H9 (cell line): Measurements from ENCODE around the gene TENM4. TPM values are rescaled to one million over a fixed set of nuclear protein-coding genes. Genes with fewer than 3 reads are reported as not detected.

Source experiments
- DNase-seq: peaks from one replicate; pipeline ENCODE4 v3.0.0-alpha.2; 2017
- H2AFZ ChIP-seq: one replicate; pipeline ENCODE4 v1.6.1; 2013; ENCODE audit warnings: mild to moderate bottlenecking, low read length, control low read depth, moderate library complexity
- H2AK5ac ChIP-seq: 2 replicates; pipeline ENCODE4 v1.6.1; 2013; ENCODE audit warnings: low read length, control low read depth, mixed read lengths; ENCODE audit not compliant: insufficient read length
- H2BK120ac ChIP-seq: one replicate; pipeline ENCODE4 v1.6.1; 2013; ENCODE audit warnings: low read depth, mild to moderate bottlenecking, low read length, control low read depth, inconsistent platforms; ENCODE audit not compliant: poor library complexity, severe bottlenecking
- H2BK12ac ChIP-seq: 2 replicates; pipeline ENCODE4 v1.6.1; 2013; ENCODE audit warnings: low read length, control low read depth, mixed read lengths, low read depth; ENCODE audit not compliant: insufficient read length
- H2BK15ac ChIP-seq: 2 replicates; pipeline ENCODE4 v1.6.1; 2013; ENCODE audit warnings: low read depth, low read length, control low read depth
- H2BK20ac ChIP-seq: one replicate; pipeline ENCODE4 v1.6.1; 2013; ENCODE audit warnings: low read depth, mild to moderate bottlenecking, low read length, control low read depth, inconsistent platforms; ENCODE audit not compliant: poor library complexity, severe bottlenecking
- H2BK5ac ChIP-seq: 2 replicates; pipeline ENCODE4 v1.6.1; 2013; ENCODE audit warnings: low read length, control low read depth, mixed read lengths; ENCODE audit not compliant: insufficient read length
- H3K14ac ChIP-seq: 2 replicates; pipeline ENCODE4 v1.6.1; 2013; ENCODE audit warnings: low read length, control low read depth; ENCODE audit not compliant: insufficient read depth
- H3K18ac ChIP-seq: 2 replicates; pipeline ENCODE4 v1.6.1; 2013; ENCODE audit warnings: low read depth, mild to moderate bottlenecking, mixed read lengths, low read length, control low read depth; ENCODE audit not compliant: insufficient read length
- H3K23ac ChIP-seq: 2 replicates; pipeline ENCODE4 v1.6.1; 2013; ENCODE audit warnings: low read length, control low read depth, mixed read lengths, low read depth; ENCODE audit not compliant: insufficient read length
- H3K23me2 ChIP-seq: 2 replicates; pipeline ENCODE4 v1.6.1; 2013; ENCODE audit warnings: low read depth, mild to moderate bottlenecking, mixed read lengths, low read length, control low read depth; ENCODE audit not compliant: insufficient read length, poor library complexity, severe bottlenecking
- H3K27ac ChIP-seq: 2 replicates; pipeline ENCODE4 v1.5.1; 2013; ENCODE audit warnings: low read length, control low read depth, mixed read lengths, low read depth; ENCODE audit not compliant: insufficient read length
- H3K27me3 ChIP-seq: 2 replicates; pipeline ENCODE4 v1.6.1; 2013; ENCODE audit warnings: low read length, control low read depth, inconsistent platforms; ENCODE audit not compliant: insufficient read depth
- H3K4ac ChIP-seq: 2 replicates; pipeline ENCODE4 v1.6.1; 2013; ENCODE audit warnings: low read depth, mild to moderate bottlenecking, control low read depth, inconsistent platforms, low read length, moderate library complexity
- H3K4me1 ChIP-seq: 2 replicates; pipeline ENCODE4 v1.6.1; 2013; ENCODE audit warnings: low read length, control low read depth, inconsistent platforms; ENCODE audit not compliant: insufficient read depth
- H3K4me2 ChIP-seq: 2 replicates; pipeline ENCODE4 v1.6.1; 2013; ENCODE audit warnings: low read length, control low read depth, mixed read lengths; ENCODE audit not compliant: insufficient read length, insufficient read depth
- H3K56ac ChIP-seq: 2 replicates; pipeline ENCODE4 v1.6.1; 2013; ENCODE audit warnings: low read depth, mild to moderate bottlenecking, mixed read lengths, low read length, control low read depth; ENCODE audit not compliant: insufficient read length
- H3K79me1 ChIP-seq: 2 replicates; pipeline ENCODE4 v1.6.1; 2013; ENCODE audit warnings: low read depth, mild to moderate bottlenecking, moderate library complexity, low read length, control low read depth, inconsistent platforms; ENCODE audit not compliant: insufficient read depth, poor library complexity, severe bottlenecking
- H3K79me2 ChIP-seq: 2 replicates; pipeline ENCODE4 v1.6.1; 2013; ENCODE audit warnings: low read length, control low read depth, inconsistent platforms; ENCODE audit not compliant: insufficient read depth
- H3K9ac ChIP-seq: 2 replicates; pipeline ENCODE4 v1.6.1; 2013; ENCODE audit warnings: low read length, control low read depth, mixed read lengths; ENCODE audit not compliant: insufficient read length; ENCODE audit errors: extremely low read depth
- H3K9me3 ChIP-seq: one replicate; pipeline ENCODE4 v1.6.1; 2013; ENCODE audit warnings: low read depth, low read length, inconsistent platforms; ENCODE audit not compliant: control insufficient read depth
- H3T11ph ChIP-seq: one replicate; pipeline ENCODE4 v1.6.1; 2013; ENCODE audit warnings: mild to moderate bottlenecking, low read length, control low read depth, inconsistent platforms
- H4K20me1 ChIP-seq: one replicate; pipeline ENCODE4 v1.6.1; 2013; ENCODE audit not compliant: control insufficient read depth, insufficient read length, insufficient read depth
- H4K5ac ChIP-seq: 2 replicates; pipeline ENCODE4 v1.6.1; 2013; ENCODE audit warnings: low read depth, mild to moderate bottlenecking, mixed read lengths, low read length, control low read depth; ENCODE audit not compliant: insufficient read length
- H4K8ac ChIP-seq: replicated peaks from 2 replicates; pipeline ENCODE4 v1.6.1; 2013; ENCODE audit warnings: low read length, control low read depth, mixed read lengths, low read depth; ENCODE audit not compliant: insufficient read length
- H4K91ac ChIP-seq: 2 replicates; pipeline ENCODE4 v1.6.1; 2013; ENCODE audit warnings: low read depth, mild to moderate bottlenecking, moderate library complexity, mixed read lengths, low read length, control low read depth; ENCODE audit not compliant: insufficient read length
- H3K27ac Mint-ChIP-seq, 3 experiments: 2 replicates in 2 of 3; 3 replicates in 1 of 3; pipeline ENCODE4 v1.8.0; 2020 to 2021; ENCODE audit warnings: mixed read lengths in 3 of 3, mild to moderate bottlenecking in 1 of 3, moderate library complexity in 1 of 3
- H3K27me3 Mint-ChIP-seq: 2 replicates; pipeline ENCODE4 v1.8.0; 2021; ENCODE audit warnings: low read depth, mild to moderate bottlenecking, moderate library complexity, mixed read lengths
- H3K36me3 Mint-ChIP-seq, 3 experiments: 2 replicates in 2 of 3; 3 replicates in 1 of 3; pipeline ENCODE4 v1.8.0; 2020 to 2021; ENCODE audit warnings: low read depth in 3 of 3, mixed read lengths in 3 of 3; ENCODE audit not compliant: insufficient read depth in 1 of 3
- H3K4me1 Mint-ChIP-seq, 2 experiments: 2 replicates each; pipeline ENCODE4 v1.8.0; 2020; ENCODE audit warnings: mixed read lengths in 2 of 2
- H3K4me3 Mint-ChIP-seq, 2 experiments: 2 replicates in 1 of 2; 3 replicates in 1 of 2; pipeline ENCODE4 v1.8.0; 2020 to 2021; ENCODE audit warnings: mild to moderate bottlenecking in 2 of 2, mixed read lengths in 2 of 2, moderate library complexity in 1 of 2
- H3K9me3 Mint-ChIP-seq, 2 experiments: 2 replicates in 1 of 2; 3 replicates in 1 of 2; pipeline ENCODE4 v1.8.0; 2020; ENCODE audit warnings: mild to moderate bottlenecking in 2 of 2, mixed read lengths in 2 of 2, moderate library complexity in 1 of 2
- CTCF ChIP-seq: fragments of 200-600 bp; sonication (generic); conservative IDR thresholded peaks from 3 replicates; pipeline ENCODE4 v1.8.0; 2021; ENCODE audit warnings: antibody characterized with exemption, mild to moderate bottlenecking
- WGBS: extraction: QIAGEN DNeasy Blood & Tissue Kit; methylation state at CpG from one replicate; pipeline ENCODE4 v1.1.7; 2013; ENCODE audit warnings: missing lambda C conversion rate, low lambda C conversion rate, mixed read lengths; ENCODE audit not compliant: insufficient read length; ENCODE audit errors: extremely low coverage; 5-methylcytosine and 5-hydroxymethylcytosine counted together
- total RNA-seq: library from RNA; stranded (reverse); gene quantifications from 2 replicates; pipeline ENCODE4 v1.2.1, GENCODE V29; 2021

TENM4 gene
- total RNA-seq, 1 experiment from 2014 or later: 4.6 TPM

GRCh38 chr11:79413268-79413667, 27.6 kb downstream of the TENM4 start:
- Histone ChIP-seq H3K23me2 (no peaks in the 10 kb centered on the region), H3K14ac (no peak overlapping the region; the same call in 1 of the 2 replicates), H3K79me2 (no peaks in the 10 kb centered on the region), H4K91ac (no peak overlapping the region), H3K27ac (no peak overlapping the region), H2AFZ (no peak overlapping the region), H3K9ac (no peak overlapping the region), H3K56ac (no peak overlapping the region), H3K4me2 (no peak overlapping the region), H4K8ac (no peak overlapping the region), H4K20me1 (no peaks in the 10 kb centered on the region), H2AK5ac (no peak overlapping the region), H3K4ac (no peak overlapping the region), H3K79me1 (no peaks in the 10 kb centered on the region), H3T11ph (no peak overlapping the region), H2BK15ac (no peak overlapping the region), H4K5ac (no peak overlapping the region), H3K4me1 (no peaks in the 10 kb centered on the region), H2BK5ac (no peak overlapping the region), H2BK12ac (no peak overlapping the region), H2BK120ac (no peak overlapping the region), H3K27me3 (no peaks in the 10 kb centered on the region), H3K23ac (no peak overlapping the region), H3K9me3 (no peaks in the 10 kb centered on the region), H3K18ac (no peak overlapping the region), H2BK20ac (no peak overlapping the region)
- no peak overlapping the region for H3K4me3 Mint-ChIP-seq
- peaks cover 2 to 12% (median 9%) of the 10 kb centered on the region in 3 experiments; a peak in 6 of 7 replicates for H3K36me3 Mint-ChIP-seq
- no peaks in the 10 kb centered on the region; the same call in 1 of the 2 replicates for H3K27me3 Mint-ChIP-seq
- peaks cover 9 to 13% of the 10 kb centered on the region in 2 experiments for H3K9me3 Mint-ChIP-seq
- H3K4me1 Mint-ChIP-seq: peaks cover 5% of the 10 kb centered on the region in 2 experiments
- TF ChIP-seq CTCF: no peak; the same call in 2 of the 3 replicates
- H3K27ac Mint-ChIP-seq: no peak overlapping the region
- DNase-seq: peak; percentile 70
- no CpG with 5 or more reads among the region's 4 CpGs for WGBS
